Effector memory CD4-positive, alpha-beta T cell (primary cell): ENCODE measurements around the gene PSG4.
"Not testable (repeated sequence)": the region's sequence is repeated elsewhere in the genome, so short reads cannot be mapped to it uniquely, and the experiment has no call there.

Experiments
- DNase-seq, 3 donors: peaks; one replicate each; pipeline ENCODE4 v3.0.0-alpha.2; 2020
- H3K27ac ChIP-seq: 2 replicates; pipeline ENCODE4 v1.7.0; 2013; ENCODE audit warnings: mild to moderate bottlenecking, low read length, moderate library complexity; ENCODE audit not compliant: insufficient read depth, poor library complexity, severe bottlenecking
- H3K27me3 ChIP-seq: replicated peaks from 2 replicates; pipeline ENCODE4 v1.7.0; 2013; ENCODE audit warnings: mild to moderate bottlenecking, low read length; ENCODE audit not compliant: insufficient read depth, control insufficient read depth, poor library complexity, severe bottlenecking
- H3K36me3 ChIP-seq: 2 replicates; pipeline ENCODE4 v1.7.0; 2013; ENCODE audit warnings: mild to moderate bottlenecking, low read length, moderate library complexity; ENCODE audit not compliant: control insufficient read depth, insufficient read depth
- H3K4me1 ChIP-seq: 2 replicates; pipeline ENCODE4 v1.7.0; 2013; ENCODE audit warnings: low read length, mild to moderate bottlenecking; ENCODE audit not compliant: control insufficient read depth, insufficient read depth, poor library complexity, severe bottlenecking
- H3K4me3 ChIP-seq: 2 replicates; pipeline ENCODE4 v1.7.0; 2013; ENCODE audit warnings: low read length, low read depth, mild to moderate bottlenecking; ENCODE audit not compliant: insufficient read depth, poor library complexity, severe bottlenecking
- H3K9me3 ChIP-seq: 2 replicates; pipeline ENCODE4 v1.7.0; 2013; ENCODE audit warnings: mild to moderate bottlenecking, low read length, moderate library complexity; ENCODE audit not compliant: control insufficient read depth

PSG4 gene

DNA sequence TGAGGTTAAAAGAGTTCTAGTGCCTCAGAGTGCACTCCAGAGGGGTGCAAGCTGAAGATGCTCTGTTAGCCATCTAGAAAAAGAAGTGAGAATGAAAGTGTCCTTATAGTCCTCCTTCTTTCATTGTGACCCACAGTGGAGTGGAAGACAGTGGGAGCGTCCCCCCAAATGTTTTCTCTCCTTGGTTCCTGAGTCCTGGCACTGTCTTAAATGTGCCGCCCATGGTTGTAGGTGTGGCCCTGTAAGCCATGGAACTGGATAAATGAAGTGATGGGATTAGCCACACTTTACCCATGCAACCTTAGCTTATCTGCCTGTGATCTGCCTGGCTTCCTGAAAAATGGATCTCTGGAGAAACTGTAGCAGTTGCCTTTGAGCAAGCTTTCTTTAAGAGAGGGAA is 23.3 kb upstream of the PSG4 start:
- not testable (repeated sequence) for DNase-seq, H3K9me3 ChIP-seq, H3K27ac ChIP-seq, H3K4me1 ChIP-seq, H3K36me3 ChIP-seq, H3K4me3 ChIP-seq, H3K27me3 ChIP-seq

DNA sequence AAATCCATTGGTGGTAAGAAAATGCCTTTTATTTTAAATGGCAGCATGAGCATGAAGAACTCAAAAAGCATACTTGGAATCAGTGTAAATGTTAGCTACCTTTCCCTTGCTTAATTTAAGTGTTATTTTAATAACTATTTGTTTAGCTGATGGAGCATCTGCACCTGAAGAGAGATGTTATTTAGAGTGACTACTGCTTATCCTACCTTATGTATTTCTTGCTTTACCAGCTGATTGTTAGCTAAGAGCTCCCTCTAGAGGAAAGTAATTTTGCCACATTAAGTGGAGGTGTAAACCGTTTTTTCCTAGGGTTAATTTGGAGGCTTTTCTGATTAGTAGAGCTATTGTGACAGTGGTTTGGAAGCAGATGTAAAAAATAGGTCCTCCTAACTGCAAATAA is 21.5 kb upstream of the PSG4 start:
- DNase-seq, H3K27ac ChIP-seq, H3K9me3 ChIP-seq, H3K4me3 ChIP-seq, H3K36me3 ChIP-seq, H3K4me1 ChIP-seq, H3K27me3 ChIP-seq: not testable (repeated sequence)

DNA sequence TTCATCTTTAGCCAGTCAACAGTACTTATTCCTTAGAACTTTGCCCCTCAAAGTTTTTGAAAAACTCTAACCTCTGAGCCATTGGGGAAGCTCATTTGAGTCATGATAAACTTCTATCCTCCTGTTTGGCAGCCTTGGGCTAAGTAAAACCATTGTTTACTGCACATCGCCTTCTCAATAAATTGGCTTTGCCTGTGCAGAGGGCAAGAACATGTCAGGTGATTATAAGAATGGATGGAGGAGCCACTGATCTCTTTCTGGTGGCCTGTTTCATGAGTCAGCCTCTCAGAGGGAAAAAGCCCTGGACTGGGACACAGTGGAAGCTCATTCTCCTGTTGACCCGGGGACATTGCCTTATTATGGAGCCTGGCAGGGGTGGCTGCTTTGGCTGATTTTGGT is 19.4 kb upstream of the PSG4 start:
- no peak for DNase-seq

DNA sequence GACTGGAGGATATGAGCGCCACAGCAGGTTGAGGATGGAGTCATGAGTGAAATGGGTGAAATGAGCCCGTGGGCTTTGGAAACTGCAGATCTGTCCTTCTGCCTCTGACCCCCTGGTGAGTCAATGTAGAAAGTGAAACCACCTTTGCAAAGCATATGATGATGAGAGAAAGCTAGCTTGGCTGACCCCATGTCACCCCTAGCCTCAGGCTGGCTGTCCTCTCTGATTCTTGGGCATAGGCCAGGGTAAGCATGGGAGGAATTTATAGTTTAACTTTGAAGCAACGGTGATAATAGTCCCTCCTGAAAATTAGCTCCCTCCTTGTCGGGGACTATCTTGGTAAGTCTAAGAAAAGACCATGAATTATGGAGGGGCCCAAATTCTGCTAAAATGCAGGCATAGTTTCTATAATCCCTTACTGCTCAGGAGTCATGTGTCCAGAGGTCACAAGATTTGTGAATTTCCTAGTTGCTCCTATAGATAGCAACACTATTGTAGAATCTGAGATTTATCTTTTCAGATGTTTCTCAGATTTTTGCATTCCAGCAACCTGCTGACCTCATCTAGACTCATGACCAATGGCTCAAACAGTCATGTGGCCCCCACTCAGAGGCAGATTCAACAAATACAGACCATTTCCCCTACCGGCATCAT is 18.9 kb upstream of the PSG4 start:
- DNase-seq, H3K4me1 ChIP-seq, H3K27ac ChIP-seq, H3K9me3 ChIP-seq, H3K27me3 ChIP-seq, H3K4me3 ChIP-seq, H3K36me3 ChIP-seq: not testable (repeated sequence)

More for the DNA sequence above, 19.4 kb upstream of the PSG4 start:
- H3K4me1 ChIP-seq = no peaks in the 10 kb centered on the region
- no peaks in the 10 kb centered on the region for H3K27me3 ChIP-seq
- H3K36me3 ChIP-seq = no peaks in the 10 kb centered on the region
- no peak overlapping the region for H3K4me3 ChIP-seq
- H3K27ac ChIP-seq = no peak overlapping the region
- no peaks in the 10 kb centered on the region for H3K9me3 ChIP-seq

DNA sequence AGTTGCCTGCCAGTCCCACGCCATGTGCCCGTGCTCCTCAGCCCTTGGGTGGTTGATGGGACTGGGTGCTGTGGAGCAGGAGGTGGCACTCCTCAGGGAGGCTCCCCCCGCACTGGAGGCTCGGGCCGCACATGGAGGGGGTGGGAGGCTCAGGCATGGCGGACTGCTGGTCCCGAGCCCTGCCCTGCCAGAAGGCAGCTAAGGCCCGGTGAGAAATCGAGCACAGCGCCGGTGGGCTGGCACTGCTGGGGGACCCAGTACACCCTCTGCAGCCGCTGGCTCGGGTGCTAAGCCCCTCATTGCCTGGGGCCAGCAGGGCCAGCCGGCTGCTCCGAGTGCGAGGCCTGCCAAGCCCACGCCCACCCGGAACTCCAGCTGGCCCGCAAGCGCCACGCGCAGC is 16.5 kb upstream of the PSG4 start:
- not testable (repeated sequence) for H3K27me3 ChIP-seq, H3K4me1 ChIP-seq, H3K27ac ChIP-seq, H3K4me3 ChIP-seq, H3K36me3 ChIP-seq, DNase-seq, H3K9me3 ChIP-seq

DNA sequence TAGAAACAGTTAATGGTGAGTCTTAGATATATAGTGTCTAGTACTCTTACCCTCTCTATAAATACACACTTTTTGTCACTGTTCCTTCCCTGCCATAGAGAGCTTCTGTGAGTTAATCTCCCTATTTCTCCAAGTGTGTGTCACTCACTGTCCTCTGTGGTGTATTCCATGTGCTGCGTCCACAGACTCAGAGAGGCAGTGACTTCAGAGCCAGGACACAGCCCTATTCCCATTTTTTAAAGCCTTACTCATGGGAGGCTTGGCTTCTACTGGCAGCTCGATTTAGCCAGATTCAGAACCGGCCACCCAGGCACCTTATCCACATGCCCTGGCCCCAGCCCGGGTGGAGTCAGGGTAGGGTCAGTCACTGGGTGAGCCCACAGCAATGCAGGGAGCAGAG is 13.7 kb upstream of the PSG4 start:
- H3K27me3 ChIP-seq, H3K4me1 ChIP-seq, H3K36me3 ChIP-seq, H3K9me3 ChIP-seq, DNase-seq, H3K4me3 ChIP-seq, H3K27ac ChIP-seq: not testable (repeated sequence)

DNA sequence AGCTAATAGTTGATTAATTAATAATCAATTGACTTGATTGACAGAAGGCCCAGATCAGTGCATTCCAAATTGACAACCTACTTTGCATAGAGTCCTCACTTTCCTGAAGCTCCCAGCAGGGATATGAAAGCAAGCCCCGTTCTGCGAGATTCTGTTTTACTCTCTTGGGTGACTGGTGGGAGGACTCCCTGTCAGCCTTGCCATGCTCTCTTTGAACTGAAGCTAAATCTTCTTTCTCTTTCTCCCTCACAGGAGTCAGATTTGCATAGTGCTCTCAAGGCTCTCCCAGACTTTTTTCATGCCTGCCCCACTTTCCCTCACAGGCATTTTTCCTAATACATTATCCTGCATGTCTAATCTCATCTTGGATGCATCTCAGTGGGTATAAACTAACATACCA is 10.4 kb upstream of the PSG4 start:
- H3K36me3 ChIP-seq, DNase-seq, H3K27ac ChIP-seq: not testable (repeated sequence)

DNA sequence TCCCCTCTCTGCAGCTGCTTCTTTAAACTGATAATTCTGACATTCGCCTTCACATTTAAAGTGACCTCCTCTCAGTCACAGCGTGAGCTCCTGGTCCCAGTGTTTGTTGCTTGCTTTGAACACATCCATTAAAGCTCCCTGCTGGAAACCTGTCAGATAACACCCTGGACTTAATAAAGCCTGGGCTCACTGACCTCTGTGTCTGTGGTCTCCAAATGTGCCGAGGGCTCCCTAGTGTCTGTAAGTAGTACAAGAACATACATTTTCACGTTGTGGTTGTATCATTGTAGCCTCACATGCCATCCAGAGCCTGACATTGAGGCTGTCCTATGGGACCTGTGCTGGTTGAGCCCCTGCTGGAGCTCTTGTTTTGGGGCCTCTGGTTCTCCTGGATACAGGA is 2.6 kb upstream of the PSG4 start:
- Histone ChIP-seq H3K9me3 (no peaks in the 10 kb centered on the region), H3K4me3 (no peak overlapping the region), H3K27me3 (no peaks in the 10 kb centered on the region), H3K4me1 (no peaks in the 10 kb centered on the region), H3K36me3 (no peaks in the 10 kb centered on the region), H3K27ac (no peak overlapping the region)
- no peak for DNase-seq

More for the DNA sequence above, 10.4 kb upstream of the PSG4 start:
- not testable (repeated sequence) for H3K9me3 ChIP-seq, H3K4me3 ChIP-seq, H3K4me1 ChIP-seq, H3K27me3 ChIP-seq

DNA sequence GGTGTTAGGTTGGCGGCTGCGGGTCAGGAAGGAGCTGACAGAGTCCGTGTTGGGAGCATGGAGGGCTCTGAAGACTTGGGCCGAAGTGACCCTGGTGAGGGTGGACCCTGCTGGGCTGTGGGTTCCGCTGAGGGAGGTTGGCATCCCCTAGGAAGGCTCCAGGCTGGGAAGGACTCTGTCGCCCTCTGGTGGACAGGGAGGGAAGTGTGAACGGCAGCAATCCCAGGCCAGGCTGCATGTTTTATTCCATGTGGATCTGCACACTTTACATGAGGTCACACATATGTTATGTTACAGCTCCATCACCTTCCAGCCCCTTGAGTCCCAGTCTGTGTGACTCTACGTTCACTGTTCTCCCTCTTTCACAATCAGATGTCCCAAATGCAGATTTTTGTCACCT is 1.7 kb upstream of the PSG4 start:
- H3K4me1 ChIP-seq, DNase-seq, H3K36me3 ChIP-seq, H3K27me3 ChIP-seq, H3K27ac ChIP-seq, H3K9me3 ChIP-seq, H3K4me3 ChIP-seq: not testable (repeated sequence)

DNA sequence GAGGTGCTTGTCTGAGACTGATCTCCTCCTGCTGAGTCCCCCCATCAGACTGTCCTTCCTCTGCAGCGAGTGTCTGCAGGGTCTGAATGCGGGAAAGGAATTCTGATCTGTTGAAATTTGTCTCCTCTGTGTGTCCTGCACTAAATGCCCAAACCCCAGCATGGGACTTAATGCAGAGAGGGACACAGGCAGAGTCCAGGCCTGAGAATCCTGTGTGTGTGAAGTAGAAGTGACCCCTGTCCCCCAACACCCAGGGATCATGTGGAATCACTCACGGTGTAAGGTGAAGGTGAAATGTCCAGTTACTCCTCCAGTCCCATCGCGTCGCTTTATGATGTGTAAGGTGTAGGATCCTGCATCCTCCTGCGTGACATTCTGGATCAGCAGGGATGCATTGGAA is 1.8 kb downstream of the PSG4 start:
- not testable (repeated sequence) for H3K4me1 ChIP-seq, H3K27me3 ChIP-seq, DNase-seq, H3K4me3 ChIP-seq, H3K36me3 ChIP-seq, H3K9me3 ChIP-seq, H3K27ac ChIP-seq

DNA sequence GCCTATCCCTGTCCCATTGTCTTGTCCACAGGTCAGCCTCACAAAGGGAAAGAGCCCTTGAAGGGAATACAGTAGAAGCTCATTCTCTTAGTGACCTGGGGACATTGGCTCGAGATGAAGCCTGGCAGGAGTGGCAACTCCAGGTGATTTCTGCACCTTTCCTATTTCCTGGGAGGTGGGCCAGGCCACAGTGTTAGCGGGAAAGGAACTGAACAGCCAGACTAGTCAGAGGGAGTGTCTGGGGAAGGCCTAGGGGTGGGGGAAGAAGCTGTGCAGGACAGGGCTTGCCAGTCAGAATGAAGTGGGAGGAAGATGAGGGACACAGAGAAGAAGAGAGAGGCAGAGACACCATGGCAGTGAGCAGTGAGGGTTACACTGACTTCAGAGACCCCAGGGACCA is 3.5 kb downstream of the PSG4 start:
- not testable (repeated sequence) for H3K27ac ChIP-seq, H3K4me3 ChIP-seq, H3K4me1 ChIP-seq, H3K27me3 ChIP-seq, H3K9me3 ChIP-seq, DNase-seq, H3K36me3 ChIP-seq
